SU-DHL-6 (cell line): ENCODE data around the gene SIGLEC6.

Experiments used
- H2AFZ ChIP-seq: fragments of 200-600 bp; sonication (generic); 2 replicates; pipeline ENCODE4 v1.6.1; 2014; ENCODE audit warnings: low read depth, mild to moderate bottlenecking, moderate library complexity, mixed read lengths, antibody characterized with exemption, low read length; ENCODE audit not compliant: severe bottlenecking
- H3F3A ChIP-seq: fragments of 200-600 bp; shearing (Covaris generic); 2 replicates; pipeline ENCODE4 v1.6.0; 2016; ENCODE audit warnings: antibody characterized with exemption, mild to moderate bottlenecking; ENCODE audit not compliant: insufficient read depth
- H3K27ac ChIP-seq: fragments of 200-600 bp; sonication (generic); 2 replicates; pipeline ENCODE4 v1.5.1; 2016; ENCODE audit warnings: low read depth, mild to moderate bottlenecking, low read length, moderate library complexity, mixed read lengths
- H3K27me3 ChIP-seq: fragments of 200-600 bp; sonication (generic), shearing (Covaris generic); 2 replicates; pipeline ENCODE4 v1.6.0; 2014; ENCODE audit warnings: mild to moderate bottlenecking, low read length
- H3K36me3 ChIP-seq: fragments of 200-600 bp; sonication (generic); 2 replicates; pipeline ENCODE4 v1.6.1; 2014; ENCODE audit warnings: mild to moderate bottlenecking, low read length, mixed read lengths
- H3K4me2 ChIP-seq: fragments of 300-600, 200-600 bp; shearing (Covaris generic), sonication (generic); 2 replicates; pipeline ENCODE4 v1.6.0; 2014; ENCODE audit warnings: low read length, low read depth, mild to moderate bottlenecking; ENCODE audit not compliant: poor library complexity, severe bottlenecking
- H3K4me3 ChIP-seq: fragments of 200-600 bp; sonication (generic); 2 replicates; pipeline ENCODE4 v1.5.1; 2014; ENCODE audit warnings: antibody characterized with exemption, low read length, mild to moderate bottlenecking, mixed read lengths; ENCODE audit not compliant: insufficient read depth, poor library complexity, severe bottlenecking
- H3K79me2 ChIP-seq: fragments of 200-600 bp; sonication (generic); 2 replicates; pipeline ENCODE4 v1.6.1; 2014; ENCODE audit warnings: mild to moderate bottlenecking, low read length, moderate library complexity; ENCODE audit not compliant: insufficient read depth
- H3K9ac ChIP-seq: fragments of 200-600 bp; sonication (generic); 2 replicates; pipeline ENCODE4 v1.7.0; 2014; ENCODE audit warnings: mild to moderate bottlenecking, low read length
- H3K9me2 ChIP-seq: fragments of 200-600 bp; sonication (generic); replicated peaks from 2 replicates; pipeline ENCODE4 v1.6.1; 2014; ENCODE audit warnings: low read length; ENCODE audit not compliant: insufficient read depth
- H3K9me3 ChIP-seq: fragments of 200-600 bp; sonication (generic); 2 replicates; pipeline ENCODE4 v1.6.1; 2014; ENCODE audit warnings: low read length, mixed read lengths; ENCODE audit not compliant: insufficient read depth
- H4K20me1 ChIP-seq: fragments of 200-600 bp; sonication (generic); 2 replicates; pipeline ENCODE4 v1.6.1; 2014; ENCODE audit warnings: low read depth, mild to moderate bottlenecking, antibody characterized with exemption, low read length, moderate library complexity, mixed read lengths
- CTCF ChIP-seq: fragments of 200-600 bp; sonication (generic); IDR thresholded peaks from one replicate; pipeline ENCODE4 v1.5.1; 2017; ENCODE audit warnings: antibody characterized with exemption, mild to moderate bottlenecking, low read length, moderate library complexity; ENCODE audit not compliant: insufficient read depth, poor library complexity, severe bottlenecking
- EZH2phosphoT487 ChIP-seq: fragments of 200-600 bp; sonication (generic), shearing (Covaris generic); conservative IDR thresholded peaks from 2 replicates; pipeline ENCODE4 v1.6.1; 2018; ENCODE audit warnings: mild to moderate bottlenecking, antibody characterized with exemption, low read length, moderate library complexity, mixed read lengths

SIGLEC6 gene

GRCh38 chr19:51539821-51540366 lies 8.4 kb upstream of the SIGLEC6 start:
- Histone ChIP-seq H4K20me1 (no peaks in the 10 kb centered on the region), H3K4me2 (no peak overlapping the region), H3K9me2 (no peaks in the 10 kb centered on the region), H2AFZ (no peak overlapping the region), H3K4me3 (no peak overlapping the region), H3K9me3 (no peaks in the 10 kb centered on the region), H3K9ac (no peak overlapping the region), H3K79me2 (no peaks in the 10 kb centered on the region), H3K27ac (no peak overlapping the region), H3F3A (no peaks in the 10 kb centered on the region), H3K27me3 (no peaks in the 10 kb centered on the region), H3K36me3 (no peaks in the 10 kb centered on the region)
- no peak for TF ChIP-seq EZH2phosphoT487
- no peak for TF ChIP-seq CTCF

GRCh38 chr19:51535535-51535934 lies 4.1 kb upstream of the SIGLEC6 start:
- Histone ChIP-seq H3K4me2 (no peak overlapping the region), H3K9me3 (no peaks in the 10 kb centered on the region), H3F3A (no peaks in the 10 kb centered on the region), H3K79me2 (no peaks in the 10 kb centered on the region), H3K9ac (no peak overlapping the region), H4K20me1 (no peaks in the 10 kb centered on the region), H3K27ac (no peak overlapping the region), H3K36me3 (no peaks in the 10 kb centered on the region), H3K27me3 (no peaks in the 10 kb centered on the region), H2AFZ (no peak overlapping the region), H3K4me3 (no peak overlapping the region), H3K9me2 (no peaks in the 10 kb centered on the region)
- no peak for TF ChIP-seq EZH2phosphoT487
- no peak for TF ChIP-seq CTCF

- H3K79me2 ChIP-seq = no peaks in the 10 kb centered on the region
- H3K27ac ChIP-seq = no peak overlapping the region
- no peaks in the 10 kb centered on the region for H3K9me2 ChIP-seq
- H3K27me3 ChIP-seq = no peaks in the 10 kb centered on the region
- H3K9me3 ChIP-seq = no peaks in the 10 kb centered on the region
- TF ChIP-seq CTCF (no peak), EZH2phosphoT487 (no peak)
- no peak overlapping the region for H3K4me3 ChIP-seq
- H3F3A ChIP-seq = no peaks in the 10 kb centered on the region
- no peaks in the 10 kb centered on the region for H4K20me1 ChIP-seq
- no peak overlapping the region for H2AFZ ChIP-seq
- H3K9ac ChIP-seq = no peak overlapping the region
- H3K36me3 ChIP-seq = no peaks in the 10 kb centered on the region
- H3K4me2 ChIP-seq = no peak overlapping the region
Measured at GRCh38 chr19:51530616-51531015, 854 bp downstream of the SIGLEC6 start.
